ENCODE measurements around the gene UBXN10. TPM values are rescaled to one million over a fixed set of nuclear protein-coding genes. Genes with fewer than 3 reads are reported as not detected.

UBXN10 gene
- total and polyA plus RNA-seq, 2 donors (not counting 3 experiments of a cell fraction or from before 2014, with no cell fraction given), result not detected

DNA sequence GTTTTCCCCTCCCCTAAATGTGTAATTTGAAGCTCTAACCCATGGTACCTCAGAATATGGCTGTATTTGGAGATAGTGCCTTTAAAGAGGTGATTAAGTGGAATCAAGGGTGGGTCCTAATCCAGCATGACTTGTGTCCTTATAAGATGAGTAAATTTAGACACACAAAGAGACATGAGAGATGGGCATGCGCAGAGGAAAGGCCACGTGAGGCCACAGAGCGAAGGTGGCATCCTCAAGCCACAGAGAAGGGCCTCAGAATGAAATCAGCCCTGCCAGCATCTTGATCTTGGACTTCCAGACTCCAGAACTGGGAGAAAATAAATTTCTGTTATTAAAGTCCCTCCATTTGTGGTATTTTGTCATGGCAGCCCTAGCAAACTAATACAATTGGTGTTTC is 49.6 kb upstream of the UBXN10 start:
- DNase-seq (ENCODE audit: low read depth, low spot score) (no peak), FAIRE-seq (no peak)
- Histone ChIP-seq H4K20me1 (replicated peaks; ENCODE audit: control insufficient read depth, extremely low read depth, insufficient read depth, low read length) (no peaks in the 10 kb centered on the region), H3K9ac (replicated peaks; ENCODE audit: extremely low read depth, insufficient read depth, low read length) (no peak overlapping the region), H3K9me3 (replicated peaks; ENCODE audit: control insufficient read depth, insufficient read depth, low read length) (no peaks in the 10 kb centered on the region), H3K4me3 (replicated peaks in 1 of 3; ENCODE audit: insufficient read depth in 1 of 3, low read depth in 1 of 3, low read length in 3 of 3) (no peak overlapping the region), H3K4me1 (ENCODE audit: control insufficient read depth, extremely low read depth, insufficient read depth, low read length) (no peaks in the 10 kb centered on the region), H3K79me2 (ENCODE audit: control insufficient read depth, insufficient read depth, low read length) (no peaks in the 10 kb centered on the region), H3K9me1 (replicated peaks; ENCODE audit: control insufficient read depth, extremely low read depth, insufficient read depth, low read length) (no peaks in the 10 kb centered on the region), H3K27me3 (ENCODE audit: control insufficient read depth in 2 of 2, insufficient read depth in 2 of 2, low read length in 2 of 2) (no peaks in the 10 kb centered on the region), H2AFZ (ENCODE audit: low read depth, low read length) (no peak overlapping the region), H3K4me2 (ENCODE audit: insufficient read depth, low read length) (no peak overlapping the region), H3K27ac (ENCODE audit: insufficient read depth, low read depth, low read length) (no peak overlapping the region), H3K36me3 (ENCODE audit: control insufficient read depth in 2 of 2, extremely low read depth in 1 of 2, insufficient read depth in 2 of 2, low read length in 2 of 2) (no peaks in the 10 kb centered on the region)
- TF ChIP-seq FOS (IDR thresholded peaks at IDR 0.05; ENCODE audit: borderline replicate concordance, insufficient read depth, low read length), result no peak
- no peak for TF ChIP-seq JUN (IDR thresholded peaks at IDR 0.05; ENCODE audit: borderline replicate concordance, insufficient read depth, insufficient read length, low read depth)
- TF ChIP-seq EZH2 (IDR thresholded peaks at IDR 0.05; ENCODE audit: borderline replicate concordance, low read depth, low read length, severe bottlenecking), result no peak
- ChIA-PET POLR2A (no interaction called here), CTCF (no interaction called here)
- intact Hi-C loops (cut with micrococcal nuclease) (no loop called here), dilution Hi-C loops (cut with MboI; ENCODE audit: extremely low pct_ligation_motif_present, low sequenced_read_pairs) (no loop called here)
- BruUV-seq (replicated peaks), result no TSS peak

DNA sequence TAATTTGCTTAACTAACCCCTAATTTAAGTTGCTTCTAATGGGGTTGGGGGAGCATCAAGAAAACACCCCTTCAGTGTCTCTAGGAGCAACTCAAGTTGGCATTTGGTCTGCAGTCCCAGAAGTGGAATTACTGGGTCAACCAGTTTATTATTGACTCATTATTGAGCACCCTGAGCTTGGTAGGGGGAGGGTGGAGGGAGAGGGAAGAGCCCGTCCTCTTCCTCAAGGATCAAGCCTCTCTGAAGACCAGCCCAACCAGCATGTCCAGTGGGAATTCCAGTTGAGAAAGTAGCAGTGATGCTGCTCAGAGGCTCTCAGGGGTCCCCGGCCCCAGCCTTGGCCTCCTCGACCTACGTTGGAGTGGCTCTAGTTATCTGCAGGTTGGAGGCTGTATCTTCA is 48.8 kb upstream of the UBXN10 start:
- FAIRE-seq (no peak), DNase-seq (ENCODE audit: low read depth, low spot score) (no peak)
- dilution Hi-C loops (cut with MboI; ENCODE audit: extremely low pct_ligation_motif_present, low sequenced_read_pairs) (no loop called here), intact Hi-C loops (cut with micrococcal nuclease) (no loop called here)
- ChIA-PET POLR2A (no interaction called here), CTCF (no interaction called here)
- Histone ChIP-seq H3K4me1 (ENCODE audit: control insufficient read depth, extremely low read depth, insufficient read depth, low read length) (no peaks in the 10 kb centered on the region), H2AFZ (ENCODE audit: low read depth, low read length) (no peak overlapping the region), H3K9ac (replicated peaks; ENCODE audit: extremely low read depth, insufficient read depth, low read length) (no peak overlapping the region), H3K9me1 (replicated peaks; ENCODE audit: control insufficient read depth, extremely low read depth, insufficient read depth, low read length) (no peaks in the 10 kb centered on the region), H3K4me3 (replicated peaks in 1 of 3; ENCODE audit: insufficient read depth in 1 of 3, low read depth in 1 of 3, low read length in 3 of 3) (no peak overlapping the region), H3K27me3 (ENCODE audit: control insufficient read depth in 2 of 2, insufficient read depth in 2 of 2, low read length in 2 of 2) (no peaks in the 10 kb centered on the region), H3K27ac (ENCODE audit: insufficient read depth, low read depth, low read length) (no peak overlapping the region), H3K79me2 (ENCODE audit: control insufficient read depth, insufficient read depth, low read length) (no peaks in the 10 kb centered on the region), H3K36me3 (ENCODE audit: control insufficient read depth in 2 of 2, extremely low read depth in 1 of 2, insufficient read depth in 2 of 2, low read length in 2 of 2) (no peaks in the 10 kb centered on the region), H3K9me3 (replicated peaks; ENCODE audit: control insufficient read depth, insufficient read depth, low read length) (no peaks in the 10 kb centered on the region), H3K4me2 (ENCODE audit: insufficient read depth, low read length) (no peak overlapping the region), H4K20me1 (replicated peaks; ENCODE audit: control insufficient read depth, extremely low read depth, insufficient read depth, low read length) (no peaks in the 10 kb centered on the region)
- TF ChIP-seq JUN (IDR thresholded peaks at IDR 0.05; ENCODE audit: borderline replicate concordance, insufficient read depth, insufficient read length, low read depth), result no peak
- no peak for TF ChIP-seq EZH2 (IDR thresholded peaks at IDR 0.05; ENCODE audit: borderline replicate concordance, low read depth, low read length, severe bottlenecking)
- no peak for TF ChIP-seq POLR2A (IDR thresholded peaks at IDR 0.05; ENCODE audit: low read depth, low read length)
- TF ChIP-seq FOS (IDR thresholded peaks at IDR 0.05; ENCODE audit: borderline replicate concordance, insufficient read depth, low read length), result no peak
- TF ChIP-seq, protein P1, sequence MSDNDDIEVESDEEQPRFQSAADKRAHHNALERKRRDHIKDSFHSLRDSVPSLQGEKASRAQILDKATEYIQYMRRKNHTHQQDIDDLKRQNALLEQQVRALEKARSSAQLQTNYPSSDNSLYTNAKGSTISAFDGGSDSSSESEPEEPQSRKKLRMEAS (IDR thresholded peaks at IDR 0.05; ENCODE audit: insufficient read depth, insufficient read length), result no peak
- no peak for TF ChIP-seq GATA2 (IDR thresholded peaks at IDR 0.05; ENCODE audit: insufficient read depth, insufficient read length, low read depth, low read length)
- no peak for TF ChIP-seq MYC (IDR thresholded peaks at IDR 0.05; ENCODE audit: low read depth, low read length)
- no peak for TF ChIP-seq CTCF (IDR thresholded peaks at IDR 0.05; ENCODE audit: extremely low read depth in 1 of 2, insufficient read depth in 1 of 2, low read depth in 1 of 2, low read length in 2 of 2)
- no peak for TF ChIP-seq POLR2AphosphoS5 (IDR thresholded peaks at IDR 0.05; ENCODE audit: insufficient read depth, low read depth, low read length)
- no TSS peak for BruUV-seq (replicated peaks)

Data from endothelial cell of umbilical vein (primary cell).